Measurements from ENCODE around the gene RPP25. TPM values are rescaled to one million over a fixed set of nuclear protein-coding genes. Genes with fewer than 3 reads are reported as not detected.
A peak's percentile ranks its signal among the peaks of the same experiment; 100 is the strongest.
"Not testable (repeated sequence)": the region's sequence is repeated elsewhere in the genome, so short reads cannot be mapped to it uniquely, and the experiment has no call there.

The RPP25 gene
- total RNA-seq, 1 experiment from 2014 or later, result 28.8 TPM

GRCh38 chr15:74935193-74935592 lies 21.4 kb downstream of the RPP25 start:
- in situ Hi-C loops (cut with HindIII; ENCODE audit: low sequenced_read_pairs); DNase-seq (ENCODE audit: low spot score): not testable (repeated sequence)

GRCh38 chr15:74933573-74933972 lies 23.0 kb downstream of the RPP25 start:
- DNase-seq (ENCODE audit: low spot score), result no peak
- in situ Hi-C loops (cut with HindIII; ENCODE audit: low sequenced_read_pairs), result no loop called here

- in situ Hi-C loops (cut with HindIII; ENCODE audit: low sequenced_read_pairs), result no loop called here
- no peak for DNase-seq (ENCODE audit: low spot score)
Observed at GRCh38 chr15:74928771-74929198, 27.8 kb downstream of the RPP25 start.

GRCh38 chr15:74924525-74924924 lies 32.0 kb downstream of the RPP25 start:
- in situ Hi-C loops (cut with HindIII; ENCODE audit: low sequenced_read_pairs), result no loop called here
- no peak for DNase-seq (ENCODE audit: low spot score)

GRCh38 chr15:74920456-74920855 lies 36.1 kb downstream of the RPP25 start:
- no peak for DNase-seq (ENCODE audit: low spot score)
- in situ Hi-C loops (cut with HindIII; ENCODE audit: low sequenced_read_pairs), result no loop called here

GRCh38 chr15:74917676-74918075 lies 38.9 kb downstream of the RPP25 start:
- in situ Hi-C loops (cut with HindIII; ENCODE audit: low sequenced_read_pairs), result no loop called here
- no peak for DNase-seq (ENCODE audit: low spot score)

- in situ Hi-C loops (cut with HindIII; ENCODE audit: low sequenced_read_pairs); DNase-seq (ENCODE audit: low spot score): not testable (repeated sequence)
Observed at GRCh38 chr15:74913799-74914198, 42.8 kb downstream of the RPP25 start.

GRCh38 chr15:74913041-74913440 lies 43.5 kb downstream of the RPP25 start:
- in situ Hi-C loops (cut with HindIII; ENCODE audit: low sequenced_read_pairs), result no loop called here
- DNase-seq (ENCODE audit: low spot score), result no peak

- in situ Hi-C loops (cut with HindIII; ENCODE audit: low sequenced_read_pairs), result no loop called here
Observed at GRCh38 chr15:74908635-74909034, 47.9 kb downstream of the RPP25 start.

GRCh38 chr15:74907163-74907870 lies 49.3 kb downstream of the RPP25 start:
- in situ Hi-C loops (cut with HindIII; ENCODE audit: low sequenced_read_pairs), result no loop called here
- peak; percentile 58 for DNase-seq (ENCODE audit: low spot score)

More at GRCh38 chr15:74908635-74909034, 47.9 kb downstream of the RPP25 start:
- no peak for DNase-seq (ENCODE audit: low spot score)

- peak; percentile 95 for DNase-seq (ENCODE audit: low spot score)
- in situ Hi-C loops (cut with HindIII; ENCODE audit: low sequenced_read_pairs), result no loop called here
Observed at GRCh38 chr15:74906450-74907162, 50.0 kb downstream of the RPP25 start, which contains the start of gene FAM219B. TSS of gene FAM219B (minus strand) at chr15:74906851. CDS start at chr15:74906800, 51 bp downstream.

- peak; percentile 59 for DNase-seq (ENCODE audit: low spot score)
- in situ Hi-C loops (cut with HindIII; ENCODE audit: low sequenced_read_pairs), result no loop called here
Observed at GRCh38 chr15:74906067-74906449, 50.5 kb downstream of the RPP25 start.

Other genes with a start within 250 kb of the RPP25 start
- gene CYP1A1, start 231.2 kb downstream of the RPP25 start, total RNA-seq (2014; rRNA removed; shearing (Covaris generic)), result not detected in 2 replicates
- gene CYP1A2, start 207.9 kb downstream of the RPP25 start, total RNA-seq (2014; rRNA removed; shearing (Covaris generic)), result not detected in 2 replicates
- 27.8 and 31.3 TPM in 2 replicates for gene CSK, start 174.7 kb downstream of the RPP25 start, total RNA-seq (2014; rRNA removed; shearing (Covaris generic))
- not detected in 2 replicates for gene LMAN1L, start 143.9 kb downstream of the RPP25 start, total RNA-seq (2014; rRNA removed; shearing (Covaris generic))
- gene CPLX3, start 130.1 kb downstream of the RPP25 start, total RNA-seq (2014; rRNA removed; shearing (Covaris generic)), result not detected in 2 replicates
- 32.1 and 40.9 TPM in 2 replicates for gene ULK3, start 113.6 kb downstream of the RPP25 start, total RNA-seq (2014; rRNA removed; shearing (Covaris generic))
- 7.6 and 13.2 TPM in 2 replicates for gene SCAMP2, start 83.4 kb downstream of the RPP25 start, total RNA-seq (2014; rRNA removed; shearing (Covaris generic))
- 81.8 and 85.8 TPM in 2 replicates for gene MPI, start 66.7 kb downstream of the RPP25 start, total RNA-seq (2014; rRNA removed; shearing (Covaris generic))
- gene FAM219B, start 49.9 kb downstream of the RPP25 start, total RNA-seq (2014; rRNA removed; shearing (Covaris generic)), result 53.5 and 58.8 TPM in 2 replicates
- 290 and 313 TPM in 2 replicates for gene COX5A, start 18.7 kb downstream of the RPP25 start, total RNA-seq (2014; rRNA removed; shearing (Covaris generic))
- 7.7 and 15.0 TPM in 2 replicates for gene SCAMP5, start 38.8 kb upstream of the RPP25 start, total RNA-seq (2014; rRNA removed; shearing (Covaris generic))
- 17.1 and 26.2 TPM in 2 replicates for gene PPCDC, start 66.8 kb upstream of the RPP25 start, total RNA-seq (2014; rRNA removed; shearing (Covaris generic))
- gene C15orf39, start 245.1 kb upstream of the RPP25 start, total RNA-seq (2014; rRNA removed; shearing (Covaris generic)), result 4.0 and 11.3 TPM in 2 replicates

Data from G401 (cell line).